ENCODE data around the gene PLEKHM2. TPM values are rescaled to one million over a fixed set of nuclear protein-coding genes. Genes with fewer than 3 reads are reported as not detected.

PLEKHM2 gene
- total RNA-seq, 4 donors from 2014 or later = 34.4 to 81.1 (median 50.0) TPM

DNA sequence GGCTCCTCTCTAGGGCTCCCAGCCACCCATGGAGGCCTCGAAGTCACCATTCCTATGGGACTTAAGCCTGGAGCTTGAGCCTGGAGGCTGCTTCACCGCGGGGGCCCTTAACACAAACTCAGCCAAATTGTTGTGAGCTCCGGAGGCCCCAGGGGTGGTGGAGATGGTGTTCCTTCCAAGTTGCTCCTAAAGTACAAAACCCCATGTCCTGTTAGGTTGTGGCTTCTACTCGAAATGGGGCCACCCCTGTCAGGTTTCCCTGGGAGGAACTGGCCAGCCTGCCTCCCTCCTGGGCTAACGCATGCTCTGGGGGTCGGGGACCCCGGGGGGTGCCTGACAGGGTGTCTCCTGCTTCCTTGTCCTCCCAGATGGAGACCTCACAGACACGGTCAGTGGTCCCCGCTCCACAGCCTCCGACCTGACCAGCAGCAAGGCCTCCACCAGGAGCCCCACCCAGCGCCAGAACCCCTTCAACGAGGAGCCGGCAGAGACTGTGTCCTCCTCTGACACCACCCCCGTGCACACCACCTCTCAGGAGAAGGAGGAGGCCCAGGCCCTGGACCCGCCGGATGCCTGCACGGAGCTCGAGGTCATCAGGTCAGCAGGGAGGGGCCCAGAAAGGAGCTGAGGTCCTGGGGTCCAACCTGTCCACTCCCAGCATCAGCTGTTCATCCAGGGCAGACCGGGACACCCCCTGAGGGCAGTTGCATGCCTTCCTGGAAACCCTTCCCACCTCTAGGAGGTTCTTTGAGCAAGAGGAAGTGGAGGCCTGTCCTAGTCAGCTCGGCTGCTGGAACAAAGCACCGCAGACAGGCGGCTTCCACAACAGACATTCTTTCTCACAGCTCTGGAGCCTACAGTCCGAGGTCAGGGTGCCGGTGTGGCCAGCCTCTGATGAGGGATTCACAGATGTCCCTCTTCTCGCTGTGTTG lies 41.1 kb downstream of the PLEKHM2 start:
- ATAC-seq (ENCODE audit: low FRiP score) = no peak
- no peak for DNase-seq (ENCODE audit: low spot score)
- TF ChIP-seq, protein P1, sequence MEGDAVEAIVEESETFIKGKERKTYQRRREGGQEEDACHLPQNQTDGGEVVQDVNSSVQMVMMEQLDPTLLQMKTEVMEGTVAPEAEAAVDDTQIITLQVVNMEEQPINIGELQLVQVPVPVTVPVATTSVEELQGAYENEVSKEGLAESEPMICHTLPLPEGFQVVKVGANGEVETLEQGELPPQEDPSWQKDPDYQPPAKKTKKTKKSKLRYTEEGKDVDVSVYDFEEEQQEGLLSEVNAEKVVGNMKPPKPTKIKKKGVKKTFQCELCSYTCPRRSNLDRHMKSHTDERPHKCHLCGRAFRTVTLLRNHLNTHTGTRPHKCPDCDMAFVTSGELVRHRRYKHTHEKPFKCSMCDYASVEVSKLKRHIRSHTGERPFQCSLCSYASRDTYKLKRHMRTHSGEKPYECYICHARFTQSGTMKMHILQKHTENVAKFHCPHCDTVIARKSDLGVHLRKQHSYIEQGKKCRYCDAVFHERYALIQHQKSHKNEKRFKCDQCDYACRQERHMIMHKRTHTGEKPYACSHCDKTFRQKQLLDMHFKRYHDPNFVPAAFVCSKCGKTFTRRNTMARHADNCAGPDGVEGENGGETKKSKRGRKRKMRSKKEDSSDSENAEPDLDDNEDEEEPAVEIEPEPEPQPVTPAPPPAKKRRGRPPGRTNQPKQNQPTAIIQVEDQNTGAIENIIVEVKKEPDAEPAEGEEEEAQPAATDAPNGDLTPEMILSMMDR (IDR thresholded peaks at IDR 0.05) = no peak

DNA sequence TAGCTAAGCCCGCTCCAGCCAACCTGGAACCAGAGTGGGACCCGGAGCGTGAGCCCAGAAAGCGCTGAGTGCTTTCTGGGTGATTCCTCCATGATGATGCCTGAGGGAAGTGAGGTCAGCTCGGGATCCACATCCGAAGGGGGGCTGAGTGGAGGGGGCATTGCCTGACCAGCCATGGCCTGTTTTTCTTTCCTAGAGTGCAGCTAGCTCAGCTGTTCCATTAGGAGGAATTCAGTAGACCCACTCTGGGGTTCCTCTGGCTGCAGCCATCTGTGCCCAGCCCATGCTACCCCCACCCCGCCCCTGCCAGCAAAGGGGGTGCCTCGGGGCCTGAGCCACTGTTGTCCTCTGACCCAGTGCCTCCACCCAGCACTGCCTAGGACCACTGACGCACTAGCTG lies 42.4 kb downstream of the PLEKHM2 start:
- no peak for ATAC-seq (ENCODE audit: low FRiP score)

DNA sequence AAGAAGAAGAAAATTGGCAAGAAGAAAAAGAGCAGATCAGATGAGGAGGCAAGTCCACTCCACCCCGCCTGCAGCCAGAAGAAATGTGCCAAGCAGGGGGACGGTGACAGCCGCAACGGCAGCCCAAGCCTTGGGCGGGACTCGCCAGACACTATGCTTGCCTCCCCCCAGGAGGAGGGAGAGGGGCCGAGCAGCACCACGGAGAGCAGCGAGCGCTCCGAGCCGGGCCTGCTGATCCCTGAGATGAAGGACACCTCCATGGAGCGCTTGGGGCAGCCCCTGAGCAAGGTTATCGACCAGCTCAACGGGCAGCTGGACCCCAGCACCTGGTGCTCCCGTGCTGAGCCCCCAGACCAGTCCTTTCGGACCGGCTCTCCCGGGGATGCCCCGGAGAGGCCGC lies 42.9 kb downstream of the PLEKHM2 start:
- ATAC-seq (ENCODE audit: low FRiP score) = no peak
- DNase-seq (ENCODE audit: low spot score) = no peak
- TF ChIP-seq, protein P1 (IDR thresholded peaks at IDR 0.05) = no peak

More for the DNA sequence above, 42.4 kb downstream of the PLEKHM2 start:
- no peak for DNase-seq (ENCODE audit: low spot score)
- TF ChIP-seq, protein P1 (IDR thresholded peaks at IDR 0.05) = no peak

DNA sequence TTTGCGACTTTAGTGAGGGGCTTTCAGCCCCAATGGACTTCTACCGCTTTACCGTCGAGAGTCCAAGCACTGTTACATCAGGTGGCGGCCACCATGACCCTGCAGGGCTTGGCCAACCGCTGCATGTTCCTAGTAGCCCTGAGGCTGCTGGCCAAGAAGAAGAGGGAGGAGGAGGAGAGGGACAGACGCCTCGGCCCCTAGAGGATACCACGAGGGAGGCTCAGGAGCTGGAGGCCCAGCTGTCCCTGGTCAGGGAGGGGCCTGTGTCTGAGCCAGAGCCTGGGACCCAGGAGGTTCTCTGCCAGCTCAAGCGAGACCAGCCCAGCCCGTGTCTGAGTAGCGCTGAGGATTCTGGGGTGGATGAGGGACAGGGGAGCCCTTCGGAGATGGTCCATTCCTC lies 43.3 kb downstream of the PLEKHM2 start:
- no peak for ATAC-seq (ENCODE audit: low FRiP score)
- TF ChIP-seq, protein P1 (IDR thresholded peaks at IDR 0.05) = no peak
- DNase-seq (ENCODE audit: low spot score) = no peak

DNA sequence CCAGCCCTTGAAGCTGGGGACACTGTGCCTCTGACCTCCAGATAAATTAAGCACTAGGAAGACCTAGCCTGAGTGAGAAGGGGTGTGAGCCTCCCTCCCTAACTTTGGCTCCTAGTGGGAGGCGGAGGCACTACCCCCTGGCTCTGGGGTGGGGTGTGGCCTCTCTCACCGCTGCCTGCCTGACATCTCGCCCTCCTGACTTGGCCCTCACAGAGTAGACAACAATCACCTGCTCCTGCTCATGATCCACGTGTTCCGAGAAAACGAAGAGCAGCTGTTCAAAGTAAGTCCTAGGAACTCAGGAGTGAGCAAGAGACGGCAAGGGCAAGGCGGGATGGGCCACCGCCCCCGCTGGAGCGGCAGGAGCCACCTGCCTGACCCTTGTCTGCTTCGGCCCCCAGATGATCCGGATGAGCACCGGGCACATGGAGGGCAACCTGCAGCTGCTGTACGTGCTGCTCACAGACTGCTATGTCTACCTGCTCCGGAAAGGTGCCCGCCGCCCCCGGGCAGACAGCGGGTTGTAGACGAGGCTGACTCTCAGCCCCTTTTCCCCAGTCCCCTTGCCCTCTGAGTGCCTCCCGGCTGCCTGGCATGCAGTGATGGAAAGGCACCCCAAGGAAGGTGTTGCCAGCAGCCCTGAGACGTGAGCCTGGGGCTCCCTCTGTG lies 43.9 kb downstream of the PLEKHM2 start:
- no peak for DNase-seq (ENCODE audit: low spot score)
- ATAC-seq (ENCODE audit: low FRiP score) = no peak
- TF ChIP-seq, protein P1 (IDR thresholded peaks at IDR 0.05) = no peak

DNA sequence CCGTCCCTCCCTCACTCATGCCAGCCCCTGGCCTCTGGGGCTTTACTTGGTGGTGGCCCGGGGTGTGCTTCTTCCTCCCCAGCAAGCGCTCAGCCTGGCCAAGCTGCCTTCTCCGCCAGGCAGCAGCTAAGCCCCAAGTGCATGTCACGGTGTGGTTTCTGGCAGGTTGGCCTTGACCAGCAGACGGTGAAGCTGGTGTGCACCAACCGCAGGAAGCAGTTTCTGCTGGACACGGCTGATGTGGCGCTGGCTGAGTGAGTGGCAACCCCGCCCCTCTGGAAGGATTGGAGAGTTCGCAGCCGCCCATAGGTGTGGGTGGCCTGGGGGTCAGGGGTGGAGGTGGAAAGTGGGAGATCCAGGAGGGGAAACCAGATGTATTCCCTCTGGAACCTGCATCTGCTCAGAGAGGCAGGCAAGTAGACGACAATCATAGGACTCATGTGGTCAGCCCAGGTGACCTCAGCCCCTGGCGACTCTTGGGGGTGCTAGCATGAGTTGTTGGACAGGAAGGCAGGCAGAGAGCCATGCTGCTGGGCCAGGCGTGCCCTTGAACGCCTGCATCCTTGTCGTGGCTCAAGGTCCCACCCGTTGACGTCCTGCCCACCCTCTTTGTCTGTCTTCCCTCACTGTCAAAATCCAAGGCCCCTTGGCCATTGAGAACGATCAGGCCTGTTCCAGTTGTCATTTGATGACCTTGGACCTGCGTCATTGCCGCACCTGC lies 45.0 kb downstream of the PLEKHM2 start:
- no peak for ATAC-seq (ENCODE audit: low FRiP score)

More for the DNA sequence above, 45.0 kb downstream of the PLEKHM2 start:
- no peak for DNase-seq (ENCODE audit: low spot score)
- TF ChIP-seq, protein P1 (IDR thresholded peaks at IDR 0.05) = no peak
